Endothelial cell (in vitro differentiated cells): ENCODE results near the gene GIGYF1. TPM values are rescaled to one million over a fixed set of nuclear protein-coding genes. Genes with fewer than 3 reads are reported as not detected.

Experiments
- DNase-seq: peaks from one replicate; pipeline ENCODE4 v3.0.0; 2021; ENCODE audit warnings: low spot score
- H3K27ac Mint-ChIP-seq: one replicate; pipeline ENCODE4 v1.8.0; 2021; ENCODE audit warnings: mixed read lengths, inconsistent platforms; ENCODE audit not compliant: unreplicated experiment
- H3K27me3 Mint-ChIP-seq: one replicate; pipeline ENCODE4 v1.8.0; 2021; ENCODE audit warnings: mild to moderate bottlenecking, moderate library complexity, mixed read lengths, inconsistent platforms; ENCODE audit not compliant: unreplicated experiment
- H3K36me3 Mint-ChIP-seq: one replicate; pipeline ENCODE4 v1.8.0; 2021; ENCODE audit warnings: mild to moderate bottlenecking, low read depth, mixed read lengths, inconsistent platforms; ENCODE audit not compliant: unreplicated experiment
- H3K4me1 Mint-ChIP-seq: one replicate; pipeline ENCODE4 v1.8.0; 2021; ENCODE audit warnings: mild to moderate bottlenecking, mixed read lengths, inconsistent platforms; ENCODE audit not compliant: unreplicated experiment
- H3K4me3 Mint-ChIP-seq: one replicate; pipeline ENCODE4 v1.8.0; 2021; ENCODE audit warnings: mild to moderate bottlenecking, mixed read lengths, inconsistent platforms; ENCODE audit not compliant: unreplicated experiment
- H3K9me3 Mint-ChIP-seq: one replicate; pipeline ENCODE4 v1.8.0; 2021; ENCODE audit warnings: mixed read lengths, inconsistent platforms; ENCODE audit not compliant: unreplicated experiment
- CTCF ChIP-seq: fragments of 200-600 bp; sonication (generic); IDR thresholded peaks from one replicate; pipeline ENCODE4 v1.5.0; 2021; ENCODE audit warnings: antibody characterized with exemption; ENCODE audit not compliant: unreplicated experiment
- long read RNA-seq: library from polyadenylated mRNA; unstranded; transcript quantifications from one replicate; pipeline ENCODE4 v2.0.0, GENCODE V29; 2020; ENCODE audit not compliant: unreplicated experiment
- total RNA-seq: library from RNA; stranded (reverse); fragmentation: NEBNext Ultra II Directional; extraction: Animal tissue kit (Norgen Biotek cat#: 25700); gene quantifications from one replicate; pipeline ENCODE4 v1.2.1, GENCODE V29; 2021; ENCODE audit not compliant: unreplicated experiment

The GIGYF1 gene
- 70.6 TPM for total RNA-seq
- long read RNA-seq, partial matches to known transcripts = 0 of 13 reads
- long read RNA-seq, other reads (novel, unspliced or antisense) = 13 of 13 reads

- Mint-ChIP-seq H3K36me3 (peaks cover 11% of the 10 kb centered on the region), H3K9me3 (no peaks in the 10 kb centered on the region), H3K4me3 (peak within 1 kb of the TSS; percentile 97), H3K27ac (peak within 1 kb of the TSS; percentile 88), H3K4me1 (peaks cover 20% of the 10 kb centered on the region), H3K27me3 (peaks cover 12% of the 10 kb centered on the region)
- DNase-seq = peak; percentile 72
- no peak for TF ChIP-seq CTCF
Observed at GRCh38 chr7:100694098-100694745, at the start of gene GIGYF1. Gene GIGYF1, minus strand, starts transcription at chr7:100694250. Its CDS starts 6,012 bp downstream, at chr7:100688238.

- peaks cover 4% of the 10 kb centered on the region for H3K9me3 Mint-ChIP-seq
- no peak for TF ChIP-seq CTCF
- no peaks in the 10 kb centered on the region for H3K36me3 Mint-ChIP-seq
- H3K27ac Mint-ChIP-seq = no peak overlapping the region
- peaks cover 2% of the 10 kb centered on the region for H3K27me3 Mint-ChIP-seq
- no peak overlapping the region for H3K4me3 Mint-ChIP-seq
- no peak for DNase-seq
- H3K4me1 Mint-ChIP-seq = no peaks in the 10 kb centered on the region
Observed at GRCh38 chr7:100739934-100740333, 45.9 kb upstream of the GIGYF1 start.

GRCh38 chr7:100736671-100737070 lies 42.6 kb upstream of the GIGYF1 start:
- H3K9me3 Mint-ChIP-seq = no peaks in the 10 kb centered on the region
- H3K36me3 Mint-ChIP-seq = no peaks in the 10 kb centered on the region
- H3K4me3 Mint-ChIP-seq = no peak overlapping the region
- H3K27me3 Mint-ChIP-seq = no peaks in the 10 kb centered on the region
- no peak overlapping the region for H3K27ac Mint-ChIP-seq
- no peaks in the 10 kb centered on the region for H3K4me1 Mint-ChIP-seq
- no peak for DNase-seq
- no peak for TF ChIP-seq CTCF

GRCh38 chr7:100735730-100736129 lies 41.7 kb upstream of the GIGYF1 start:
- H3K4me3 Mint-ChIP-seq = no peak overlapping the region
- no peaks in the 10 kb centered on the region for H3K36me3 Mint-ChIP-seq
- no peak overlapping the region for H3K27ac Mint-ChIP-seq
- no peaks in the 10 kb centered on the region for H3K27me3 Mint-ChIP-seq
- no peak for TF ChIP-seq CTCF
- no peak for DNase-seq
- no peaks in the 10 kb centered on the region for H3K9me3 Mint-ChIP-seq
- H3K4me1 Mint-ChIP-seq = no peaks in the 10 kb centered on the region

GRCh38 chr7:100731937-100732636 lies 38.0 kb upstream of the GIGYF1 start:
- no peak for TF ChIP-seq CTCF
- no peaks in the 10 kb centered on the region for H3K36me3 Mint-ChIP-seq
- no peaks in the 10 kb centered on the region for H3K4me1 Mint-ChIP-seq
- H3K9me3 Mint-ChIP-seq = no peaks in the 10 kb centered on the region
- no peak for DNase-seq
- no peak overlapping the region for H3K4me3 Mint-ChIP-seq
- H3K27me3 Mint-ChIP-seq = no peaks in the 10 kb centered on the region
- H3K27ac Mint-ChIP-seq = no peak overlapping the region
